Brain pericyte (primary cell): ENCODE data around the gene LAS1L.
"Not testable (repeated sequence)": the region's sequence is repeated elsewhere in the genome, so short reads cannot be mapped to it uniquely, and the experiment has no call there.

Source experiments
- DNase-seq: peaks from one replicate; pipeline ENCODE4 v3.0.0-alpha.2; 2012; ENCODE audit warnings: low read depth, low spot score

Gene LAS1L

GRCh38 chrX:65534450-65535292 is at the start of gene LAS1L:
Gene LAS1L, minus strand, starts transcription at chrX:65534787. Its CDS starts 72 bp downstream, at chrX:65534715.
- DNase-seq, result peak; percentile 82

GRCh38 chrX:65582450-65583082 is 48.0 kb upstream of the LAS1L start:
- no peak for DNase-seq

GRCh38 chrX:65581661-65582339 is 47.2 kb upstream of the LAS1L start:
- DNase-seq, result peak; percentile 11

- DNase-seq, result no peak
These were observed 43.8 kb upstream of the LAS1L start for GRCh38 chrX:65578346-65578745.

GRCh38 chrX:65576160-65576559 is 41.6 kb upstream of the LAS1L start:
- no peak for DNase-seq

GRCh38 chrX:65575022-65575421 is 40.4 kb upstream of the LAS1L start:
- DNase-seq, result no peak

- DNase-seq, result no peak
These were observed 39.8 kb upstream of the LAS1L start for GRCh38 chrX:65574356-65574755.

GRCh38 chrX:65572971-65573370 is 38.4 kb upstream of the LAS1L start:
- DNase-seq, result no peak

- not testable (repeated sequence) for DNase-seq
These were observed 28.3 kb upstream of the LAS1L start for GRCh38 chrX:65562850-65563249.

- no peak for DNase-seq
These were observed 17.1 kb upstream of the LAS1L start for GRCh38 chrX:65551489-65552339.

GRCh38 chrX:65551086-65551485 is 16.5 kb upstream of the LAS1L start:
- DNase-seq, result no peak

GRCh38 chrX:65545456-65545855 is 10.9 kb upstream of the LAS1L start:
- DNase-seq, result no peak

- no peak for DNase-seq
These were observed 2.6 kb upstream of the LAS1L start for GRCh38 chrX:65537229-65537628.

GRCh38 chrX:65536291-65536690 is 1.7 kb upstream of the LAS1L start:
- DNase-seq, result no peak

- DNase-seq, result no peak
These were observed 2.6 kb downstream of the LAS1L start for GRCh38 chrX:65532016-65532415.

- DNase-seq, result no peak
These were observed 5.8 kb downstream of the LAS1L start for GRCh38 chrX:65528705-65529340.

- no peak for DNase-seq
These were observed 6.3 kb downstream of the LAS1L start for GRCh38 chrX:65528293-65528692.

- no peak for DNase-seq
These were observed 10.4 kb downstream of the LAS1L start for GRCh38 chrX:65524139-65524538.

- DNase-seq, result no peak
These were observed 11.7 kb downstream of the LAS1L start for GRCh38 chrX:65522739-65523372.

- not testable (repeated sequence) for DNase-seq
These were observed 15.1 kb downstream of the LAS1L start for GRCh38 chrX:65519530-65519929.

- DNase-seq, result not testable (repeated sequence)
These were observed 15.6 kb downstream of the LAS1L start for GRCh38 chrX:65518980-65519379.
